DND-41 (cell line): ENCODE measurements around the gene TSPAN10.
A peak's percentile ranks its signal among the peaks of the same experiment; 100 is the strongest.
"Not testable (repeated sequence)": the region's sequence is repeated elsewhere in the genome, so short reads cannot be mapped to it uniquely, and the experiment has no call there.

Experiments used
- EZH2 ChIP-seq: IDR thresholded peaks from 3 replicates; pipeline ENCODE4 v1.6.1; 2012; ENCODE audit warnings: borderline replicate concordance, low read depth, mild to moderate bottlenecking, moderate library complexity, low read length, inconsistent platforms; ENCODE audit not compliant: severe bottlenecking
- TF ChIP-seq, protein P1 (sequence below): IDR thresholded peaks from 2 replicates; pipeline ENCODE4 v1.5.1; 2012; ENCODE audit warnings: borderline replicate concordance, low read length, moderate library complexity, mild to moderate bottlenecking; ENCODE audit not compliant: poor library complexity, severe bottlenecking; ENCODE audit errors: extremely low read depth

DNA sequence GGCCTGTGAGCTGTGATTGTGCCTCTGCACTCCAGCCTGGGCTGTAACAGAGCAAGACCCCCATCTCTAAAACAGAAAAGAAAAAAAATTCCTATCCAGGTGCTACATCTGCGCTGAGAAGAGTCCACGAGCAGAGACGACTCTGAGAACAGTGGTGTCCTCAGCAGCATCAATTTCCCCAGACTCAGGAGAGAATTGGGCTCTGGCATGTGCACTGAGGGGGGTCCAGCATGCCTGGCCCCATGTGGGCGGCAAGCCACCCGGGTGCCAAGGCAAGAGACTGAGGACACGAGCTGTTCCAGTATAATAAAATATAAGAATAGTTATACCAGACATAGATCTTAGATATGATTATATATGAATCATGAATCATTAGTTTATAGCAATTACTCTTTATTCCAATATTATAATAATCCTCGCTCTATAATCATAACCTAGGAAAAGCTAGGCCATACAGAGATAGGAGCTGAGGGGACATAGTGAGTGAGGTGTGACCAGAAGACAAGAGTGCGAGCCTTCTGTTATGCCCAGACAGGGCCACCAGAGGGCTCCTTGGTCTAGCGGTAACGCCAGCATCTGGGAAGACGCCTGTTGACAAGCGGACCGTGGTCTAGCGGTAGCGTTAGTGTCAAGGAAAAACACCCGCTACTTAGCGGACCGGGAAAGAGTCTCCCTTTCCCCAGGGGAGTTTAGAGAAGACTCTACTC lies 38.7 kb downstream of the TSPAN10 start:
- TF ChIP-seq, protein P1, sequence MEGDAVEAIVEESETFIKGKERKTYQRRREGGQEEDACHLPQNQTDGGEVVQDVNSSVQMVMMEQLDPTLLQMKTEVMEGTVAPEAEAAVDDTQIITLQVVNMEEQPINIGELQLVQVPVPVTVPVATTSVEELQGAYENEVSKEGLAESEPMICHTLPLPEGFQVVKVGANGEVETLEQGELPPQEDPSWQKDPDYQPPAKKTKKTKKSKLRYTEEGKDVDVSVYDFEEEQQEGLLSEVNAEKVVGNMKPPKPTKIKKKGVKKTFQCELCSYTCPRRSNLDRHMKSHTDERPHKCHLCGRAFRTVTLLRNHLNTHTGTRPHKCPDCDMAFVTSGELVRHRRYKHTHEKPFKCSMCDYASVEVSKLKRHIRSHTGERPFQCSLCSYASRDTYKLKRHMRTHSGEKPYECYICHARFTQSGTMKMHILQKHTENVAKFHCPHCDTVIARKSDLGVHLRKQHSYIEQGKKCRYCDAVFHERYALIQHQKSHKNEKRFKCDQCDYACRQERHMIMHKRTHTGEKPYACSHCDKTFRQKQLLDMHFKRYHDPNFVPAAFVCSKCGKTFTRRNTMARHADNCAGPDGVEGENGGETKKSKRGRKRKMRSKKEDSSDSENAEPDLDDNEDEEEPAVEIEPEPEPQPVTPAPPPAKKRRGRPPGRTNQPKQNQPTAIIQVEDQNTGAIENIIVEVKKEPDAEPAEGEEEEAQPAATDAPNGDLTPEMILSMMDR: peak; percentile 50
- TF ChIP-seq EZH2: not testable (repeated sequence)
